ENCODE data around the gene PERP. TPM values are rescaled to one million over a fixed set of nuclear protein-coding genes. Genes with fewer than 3 reads are reported as not detected.
A peak's percentile ranks its signal among the peaks of the same experiment; 100 is the strongest.

Gene PERP
- total and polyA plus RNA-seq, 2 of the 8 experiments (the other 6 are each of a cell fraction or from before 2014, with no cell fraction given), result 21.0 to 26.7 TPM

- Histone ChIP-seq H3K4me1 (replicated peaks in 1 of 4; ENCODE audit: control insufficient read depth in 3 of 4, insufficient read depth in 4 of 4, low read length in 3 of 4) (peaks cover 0 to 3% (median 2%) of the 10 kb centered on the region in 4 experiments; a peak in 3 of 7 replicates), H3K18ac (ENCODE audit: extremely low read depth, low read length) (no peak overlapping the region), H4K91ac (replicated peaks; ENCODE audit: insufficient read length, low read length) (no peak overlapping the region), H3K27ac (ENCODE audit: low read depth, low read length) (no peak overlapping the region), H3K23me2 (ENCODE audit: low read depth, low read length) (no peaks in the 10 kb centered on the region), H2BK120ac (replicated peaks; ENCODE audit: low read depth, low read length) (no peak overlapping the region), H3K9ac (replicated peaks in 1 of 4; ENCODE audit: extremely low read depth in 1 of 4, low read depth in 3 of 4, low read length in 3 of 4) (no peak overlapping the region), H3K27me3 (replicated peaks in 1 of 4; ENCODE audit: control insufficient read depth in 3 of 4, extremely low read depth in 1 of 4, insufficient read depth in 3 of 4, low read length in 3 of 4) (no peaks in the 10 kb centered on the region; a peak in 1 of 7 replicates), H3K4me3 (ENCODE audit: extremely low read depth in 1 of 4, insufficient read depth in 2 of 4, low read depth in 3 of 4, low read length in 4 of 4) (no peak overlapping the region), H3K56ac (replicated peaks; ENCODE audit: insufficient read length, low read depth, low read length) (no peak overlapping the region), H2BK20ac (ENCODE audit: low read length) (no peak overlapping the region), H3K9me3 (ENCODE audit: insufficient read depth in 2 of 2, low read depth in 1 of 2, low read length in 1 of 2) (peaks cover 2 to 4% of the 10 kb centered on the region in 2 experiments; a peak in 2 of 4 replicates), H4K8ac (ENCODE audit: extremely low read depth, insufficient read depth, low read length) (no peak overlapping the region), H4K5ac (ENCODE audit: insufficient read length, low read depth, low read length) (no peak overlapping the region), H3K14ac (ENCODE audit: insufficient read length) (no peak overlapping the region), H3K79me2 (ENCODE audit: control insufficient read depth in 1 of 2, insufficient read depth in 2 of 2, low read length in 2 of 2) (no peaks in the 10 kb centered on the region), H4K20me1 (replicated peaks in 1 of 2; ENCODE audit: control insufficient read depth in 1 of 2, insufficient read depth in 2 of 2, low read length in 2 of 2) (no peaks in the 10 kb centered on the region), H3K4me2 (ENCODE audit: insufficient read depth in 1 of 2, low read depth in 2 of 2, low read length in 2 of 2) (peak overlapping the region in 1 of 2 experiments; percentile 16; a peak in 1 of 4 replicates), H2BK5ac (ENCODE audit: low read depth, low read length) (no peak overlapping the region), H2BK15ac (ENCODE audit: low read length) (no peak overlapping the region), H3K36me3 (ENCODE audit: control insufficient read depth in 2 of 4, insufficient read depth in 4 of 4, low read length in 3 of 4) (no peaks in the 10 kb centered on the region), H3K79me1 (ENCODE audit: low read depth, low read length) (no peaks in the 10 kb centered on the region), H2BK12ac (ENCODE audit: low read depth, low read length) (no peak overlapping the region), H2AK5ac (ENCODE audit: low read depth, low read length) (no peak overlapping the region), H3K4ac (replicated peaks; ENCODE audit: insufficient read length, low read depth, low read length) (no peak overlapping the region), H2AFZ (ENCODE audit: low read length) (no peak overlapping the region), H3K23ac (ENCODE audit: insufficient read length) (no peak overlapping the region)
- ChIA-PET CTCF (ENCODE audit: partially characterized antibody) (interaction anchor here (0.7 to 7.1 kb wide), 83 partner anchors 9 to 1249 kb away, joined by 3 to 111 read pairs (median 4); partner anchors contain the start of genes HEBP2 and PBOV1), POLR2A (ENCODE audit: partially characterized antibody) (interaction anchor here (0.7 to 2.0 kb wide), 5 partner anchors 10 to 163 kb away, joined by 3 to 7 read pairs (median 4); no protein-coding TSS in a partner anchor)
- TF ChIP-seq CTCF (IDR thresholded peaks at IDR 0.05; ENCODE audit: control extremely low read depth in 1 of 3, insufficient read depth in 1 of 3, low read depth in 1 of 3, low read length in 3 of 3) (peak in 2 of 3 experiments; percentile 68 to 85; a peak in 3 of 4 replicates), JUND (IDR thresholded peaks at IDR 0.05; ENCODE audit: low read length) (no peak), RAD21 (IDR thresholded peaks at IDR 0.05 in 1 of 2, conservative IDR thresholded peaks at IDR 0.05 in 1 of 2; ENCODE audit: low read depth in 2 of 2, low read length in 2 of 2) (peak; percentile 95 to 97), YY1 (IDR thresholded peaks at IDR 0.05; ENCODE audit: low read depth, low read length) (peak; percentile 69; the same call in 1 of the 2 replicates), SP1 (IDR thresholded peaks at IDR 0.05; ENCODE audit: low read depth, low read length) (no peak), MAX (IDR thresholded peaks at IDR 0.05) (peak; percentile 41; the same call in 1 of the 2 replicates)
- WGBS, 2 experiments (ENCODE audit: extremely low coverage in 1 of 2, insufficient coverage in 1 of 2, insufficient read length in 1 of 2, insufficient replicate concordance in 2 of 2, low coverage in 1 of 2, low lambda C conversion rate in 2 of 2, missing lambda C conversion rate in 1 of 2), result 46% methylated on average over 12 of the region's 13 CpGs; no CpG with 5 or more reads in 1 of the 2 experiments
- peak; percentile 92 for FAIRE-seq
- no peak for DNase-seq (ENCODE audit: low read depth in 1 of 2, low spot score in 2 of 2)
These were observed 8.8 kb upstream of the PERP start for GRCh38 chr6:138115877-138116660.
